ENCODE measurements around the gene CCND2. TPM values are rescaled to one million over a fixed set of nuclear protein-coding genes. Genes with fewer than 3 reads are reported as not detected.

CCND2 gene
- total and polyA plus RNA-seq, 2 of the 8 experiments (the other 6 are each of a cell fraction or from before 2014, with no cell fraction given): 41.7 to 223 TPM

DNA sequence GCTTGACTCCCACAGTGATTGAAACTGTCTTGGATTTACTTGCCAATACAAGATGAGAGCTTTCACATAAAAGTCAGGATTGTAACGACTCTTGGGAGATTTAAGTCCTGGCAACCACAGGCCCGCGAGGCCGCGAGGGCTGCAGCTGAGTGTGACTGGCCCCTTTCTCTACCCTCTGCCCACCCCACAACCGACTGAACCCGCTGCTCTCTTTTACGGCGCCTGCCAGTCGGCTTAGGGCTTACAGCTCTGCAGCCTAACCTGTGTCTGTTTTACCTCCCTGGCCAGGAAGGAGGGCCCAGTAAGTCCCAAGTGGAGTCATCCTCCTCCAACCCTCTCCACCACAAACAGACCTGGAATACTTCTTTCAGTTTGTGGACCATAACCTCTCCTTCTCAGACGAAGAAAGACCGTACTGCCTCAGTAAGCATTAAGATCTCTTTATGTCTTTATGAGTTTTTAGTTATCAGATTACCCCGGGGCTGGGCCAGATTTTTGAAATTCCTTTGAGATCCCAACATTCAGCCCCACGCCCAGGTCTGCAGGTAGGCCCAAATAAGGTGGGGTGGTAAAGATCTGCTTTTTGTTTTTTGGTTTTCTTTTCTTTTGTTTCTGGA, 34.9 kb downstream of the CCND2 start (continued):
- TF ChIP-seq EZH2 (IDR thresholded peaks at IDR 0.05; ENCODE audit: low read depth, low read length, severe bottlenecking) (no peak), SP1 (IDR thresholded peaks at IDR 0.05; ENCODE audit: low read depth, low read length) (no peak), CHD1 (IDR thresholded peaks at IDR 0.05; ENCODE audit: low read depth, low read length) (no peak), CEBPB (IDR thresholded peaks at IDR 0.05; ENCODE audit: low read depth, low read length) (no peak)
